ENCODE data around the gene MGST2. TPM values are rescaled to one million over a fixed set of nuclear protein-coding genes. Genes with fewer than 3 reads are reported as not detected.
A peak's percentile ranks its signal among the peaks of the same experiment; 100 is the strongest.

The MGST2 gene
- total RNA-seq, 2 experiments from 2014 or later: 8.7 to 10.1 TPM

DNA sequence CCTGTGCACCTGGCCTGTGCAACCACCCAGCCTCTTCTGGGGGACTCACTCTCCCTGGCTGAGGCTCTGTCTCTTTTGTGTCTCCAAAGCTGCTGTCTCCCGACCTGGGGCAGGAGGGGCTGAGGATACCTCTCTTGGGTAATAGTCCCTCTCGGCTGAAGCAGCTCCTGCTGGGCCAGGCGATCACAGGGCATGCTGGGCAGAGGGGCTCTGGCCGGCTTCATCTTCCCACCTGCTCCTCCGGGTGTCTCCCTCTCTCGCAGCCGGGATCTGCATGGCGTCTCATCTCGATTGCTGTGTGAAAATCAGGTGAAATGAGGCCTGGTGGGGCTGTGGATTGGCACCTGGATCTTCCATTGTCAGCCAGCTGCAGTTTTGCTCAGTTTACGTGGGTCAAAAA lies 53.2 kb downstream of the MGST2 start:
- Mint-ChIP-seq H3K36me3 (no peaks in the 10 kb centered on the region), H3K27ac (no peak overlapping the region), H3K4me1 (ENCODE audit: low read depth) (no peaks in the 10 kb centered on the region), H3K27me3 (no peaks in the 10 kb centered on the region), H3K4me3 (no peak overlapping the region), H3K9me3 (no peaks in the 10 kb centered on the region)
- CTCF ChIA-PET: interaction anchor here (0.9 kb wide), 1 partner anchor 43 kb away, joined by 3 read pairs; no protein-coding TSS in a partner anchor
- DNase-seq: no peak
- intact Hi-C loops (cut with micrococcal nuclease): no loop called here
- POLR2A ChIA-PET: no interaction called here

- no peak overlapping the region for H3K27ac Mint-ChIP-seq
- H3K27me3 Mint-ChIP-seq: no peaks in the 10 kb centered on the region
- no peaks in the 10 kb centered on the region for H3K9me3 Mint-ChIP-seq
- ChIA-PET POLR2A (no interaction called here), CTCF (interaction anchor here (0.9 kb wide), 1 partner anchor 42 kb away, joined by 3 read pairs; no protein-coding TSS in a partner anchor)
- intact Hi-C loops (cut with micrococcal nuclease): no loop called here
- H3K4me3 Mint-ChIP-seq: no peak overlapping the region
- H3K36me3 Mint-ChIP-seq: no peaks in the 10 kb centered on the region
- H3K4me1 Mint-ChIP-seq (ENCODE audit: low read depth): no peaks in the 10 kb centered on the region
- DNase-seq: no peak
Observed at GRCh38 chr4:139719381-139720101, 53.9 kb downstream of the MGST2 start.

DNA sequence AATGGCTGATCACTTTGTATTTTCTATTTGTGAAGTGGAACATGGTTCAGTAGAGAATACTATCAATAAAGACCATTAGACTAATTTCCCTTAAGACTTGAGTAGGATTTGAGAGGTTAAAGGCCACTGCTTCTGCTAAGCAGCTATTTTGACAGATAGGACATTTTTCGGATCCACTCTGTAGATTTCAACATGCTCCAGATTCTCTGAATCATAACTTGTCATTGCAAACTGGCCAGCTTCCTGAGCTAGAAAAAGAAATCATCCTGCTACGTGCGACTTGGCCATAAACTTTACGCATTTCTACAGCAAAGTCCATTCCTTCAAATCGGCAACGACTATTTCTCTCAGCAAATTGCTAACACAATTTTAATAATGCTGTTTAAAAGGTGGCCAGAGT lies 55.2 kb downstream of the MGST2 start:
- H3K4me1 Mint-ChIP-seq (ENCODE audit: low read depth): no peaks in the 10 kb centered on the region
- POLR2A ChIA-PET: no interaction called here
- H3K27ac Mint-ChIP-seq: no peak overlapping the region

DNA sequence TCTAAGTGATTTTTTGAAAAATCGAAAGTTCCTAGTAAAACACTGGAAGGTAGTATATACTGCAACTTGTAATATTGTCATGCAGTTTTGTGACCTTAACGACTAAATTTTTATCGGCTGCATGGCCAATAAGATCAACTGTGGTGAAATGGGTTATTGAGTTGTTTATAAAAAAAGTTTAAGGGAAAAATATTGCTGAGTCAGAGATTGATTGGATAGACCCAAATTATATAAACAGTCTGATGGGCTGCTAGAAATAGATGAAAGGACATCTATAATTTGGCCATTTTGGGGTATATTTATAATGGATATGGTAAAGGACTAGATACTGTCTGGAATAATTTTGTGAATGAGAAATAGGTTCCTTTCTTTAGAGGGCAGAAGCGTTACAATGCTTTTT lies 56.2 kb downstream of the MGST2 start:
- no peak overlapping the region for H3K4me3 Mint-ChIP-seq
- no peak overlapping the region for H3K27ac Mint-ChIP-seq
- ChIA-PET CTCF (no interaction called here), POLR2A (no interaction called here)
- no peaks in the 10 kb centered on the region for H3K27me3 Mint-ChIP-seq
- no peaks in the 10 kb centered on the region for H3K9me3 Mint-ChIP-seq
- intact Hi-C loops (cut with micrococcal nuclease): no loop called here
- H3K36me3 Mint-ChIP-seq: no peaks in the 10 kb centered on the region
- no peak for DNase-seq
- no peaks in the 10 kb centered on the region for H3K4me1 Mint-ChIP-seq (ENCODE audit: low read depth)

More for the DNA sequence above, 55.2 kb downstream of the MGST2 start:
- Mint-ChIP-seq H3K27me3 (no peaks in the 10 kb centered on the region), H3K9me3 (no peaks in the 10 kb centered on the region), H3K4me3 (no peak overlapping the region), H3K36me3 (no peaks in the 10 kb centered on the region)
- intact Hi-C loops (cut with micrococcal nuclease): no loop called here
- CTCF ChIA-PET: no interaction called here
- DNase-seq: no peak

- CTCF ChIA-PET: no interaction called here
Observed at GRCh38 chr4:139725236-139725635, 59.6 kb downstream of the MGST2 start.

DNA sequence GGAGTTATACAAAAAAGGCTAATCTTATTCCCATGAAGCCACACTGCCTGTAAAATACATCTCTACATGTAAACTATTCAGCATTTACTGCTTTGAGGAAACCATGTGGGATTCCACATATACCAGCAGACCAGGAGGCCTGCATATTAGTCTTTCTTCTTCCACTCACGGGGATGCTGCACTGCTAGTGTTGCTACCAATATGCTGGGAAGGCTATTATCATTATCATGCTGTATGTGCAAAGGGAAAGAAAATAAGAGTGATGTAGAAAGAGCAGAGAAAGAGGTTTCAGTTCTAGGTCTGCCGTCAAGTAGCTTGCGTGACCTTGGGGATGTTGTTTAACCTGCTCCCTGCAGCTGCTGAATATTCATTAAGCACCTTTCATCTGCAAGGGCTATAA lies 61.0 kb downstream of the MGST2 start:
- CTCF ChIA-PET: interaction anchor here (1.0 kb wide), 1 partner anchor 10 kb away, joined by 3 read pairs; no protein-coding TSS in a partner anchor
- POLR2A ChIA-PET: no interaction called here
- H3K9me3 Mint-ChIP-seq: no peaks in the 10 kb centered on the region
- no peaks in the 10 kb centered on the region for H3K4me1 Mint-ChIP-seq (ENCODE audit: low read depth)
- H3K4me3 Mint-ChIP-seq: no peak overlapping the region
- no peak overlapping the region for H3K27ac Mint-ChIP-seq
- DNase-seq: no peak
- peaks cover 2% of the 10 kb centered on the region for H3K27me3 Mint-ChIP-seq
- no peaks in the 10 kb centered on the region for H3K36me3 Mint-ChIP-seq
- intact Hi-C loops (cut with micrococcal nuclease): no loop called here

More at GRCh38 chr4:139725236-139725635, 59.6 kb downstream of the MGST2 start:
- H3K9me3 Mint-ChIP-seq: no peaks in the 10 kb centered on the region
- no peaks in the 10 kb centered on the region for H3K4me1 Mint-ChIP-seq (ENCODE audit: low read depth)
- H3K27me3 Mint-ChIP-seq: peaks cover 2% of the 10 kb centered on the region
- H3K27ac Mint-ChIP-seq: no peak overlapping the region
- intact Hi-C loops (cut with micrococcal nuclease): no loop called here
- no peaks in the 10 kb centered on the region for H3K36me3 Mint-ChIP-seq
- POLR2A ChIA-PET: no interaction called here
- DNase-seq: no peak
- no peak overlapping the region for H3K4me3 Mint-ChIP-seq

GRCh38 chr4:139728146-139728545 lies 62.5 kb downstream of the MGST2 start:
- ChIA-PET CTCF (interaction anchor here (1.2 kb wide), 1 partner anchor 525 kb away, joined by 4 read pairs; no protein-coding TSS in a partner anchor), POLR2A (no interaction called here)
- peaks cover 7% of the 10 kb centered on the region for H3K27me3 Mint-ChIP-seq
- no peaks in the 10 kb centered on the region for H3K4me1 Mint-ChIP-seq (ENCODE audit: low read depth)
- no peak overlapping the region for H3K4me3 Mint-ChIP-seq
- intact Hi-C loops (cut with micrococcal nuclease): no loop called here
- no peaks in the 10 kb centered on the region for H3K9me3 Mint-ChIP-seq
- no peaks in the 10 kb centered on the region for H3K36me3 Mint-ChIP-seq
- no peak overlapping the region for H3K27ac Mint-ChIP-seq
- DNase-seq: no peak

DNA sequence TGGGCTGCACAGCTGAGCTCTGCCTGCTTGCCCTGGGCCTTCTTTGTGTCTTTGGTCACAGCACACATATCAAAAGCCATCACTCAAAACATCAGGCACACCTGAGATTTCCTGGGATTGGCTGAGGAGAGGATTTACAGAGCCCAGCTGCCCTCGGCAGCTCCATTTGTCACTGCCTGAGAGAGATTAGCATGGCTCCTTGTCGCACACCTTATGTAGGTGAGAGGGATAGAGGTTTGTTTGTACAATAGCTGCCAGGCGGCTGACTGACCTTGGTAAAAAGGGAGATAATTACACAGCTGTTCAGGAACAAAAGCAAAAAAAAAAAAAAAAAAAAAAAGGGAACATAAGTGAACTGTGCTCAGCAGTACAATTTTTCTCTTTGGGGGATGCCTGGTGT lies 63.2 kb downstream of the MGST2 start:
- DNase-seq: no peak
- CTCF ChIA-PET: interaction anchor here (1.2 kb wide), 1 partner anchor 524 kb away, joined by 4 read pairs; no protein-coding TSS in a partner anchor
- Mint-ChIP-seq H3K4me3 (no peak overlapping the region), H3K9me3 (no peaks in the 10 kb centered on the region), H3K36me3 (no peaks in the 10 kb centered on the region), H3K27me3 (peaks cover 11% of the 10 kb centered on the region), H3K4me1 (ENCODE audit: low read depth) (no peaks in the 10 kb centered on the region), H3K27ac (no peak overlapping the region)
- intact Hi-C loops (cut with micrococcal nuclease): no loop called here
- POLR2A ChIA-PET: no interaction called here

GRCh38 chr4:139732991-139733570 lies 67.5 kb downstream of the MGST2 start:
- Mint-ChIP-seq H3K4me3 (no peak overlapping the region), H3K36me3 (no peaks in the 10 kb centered on the region), H3K27me3 (peaks cover 41% of the 10 kb centered on the region), H3K4me1 (ENCODE audit: low read depth) (peaks cover 16% of the 10 kb centered on the region), H3K9me3 (no peaks in the 10 kb centered on the region), H3K27ac (no peak overlapping the region)
- no peak for DNase-seq
- ChIA-PET CTCF (interaction anchor here (1.1 to 2.8 kb wide), 3 partner anchors 520 to 627 kb away, joined by 3 to 20 read pairs (median 5); no protein-coding TSS in a partner anchor), POLR2A (no interaction called here)
- intact Hi-C loops (cut with micrococcal nuclease): loop anchor here (5.0 to 10.0 kb wide), 2 partner anchors 519 to 642 kb away; partner anchors contain the start of gene SCOC

DNA sequence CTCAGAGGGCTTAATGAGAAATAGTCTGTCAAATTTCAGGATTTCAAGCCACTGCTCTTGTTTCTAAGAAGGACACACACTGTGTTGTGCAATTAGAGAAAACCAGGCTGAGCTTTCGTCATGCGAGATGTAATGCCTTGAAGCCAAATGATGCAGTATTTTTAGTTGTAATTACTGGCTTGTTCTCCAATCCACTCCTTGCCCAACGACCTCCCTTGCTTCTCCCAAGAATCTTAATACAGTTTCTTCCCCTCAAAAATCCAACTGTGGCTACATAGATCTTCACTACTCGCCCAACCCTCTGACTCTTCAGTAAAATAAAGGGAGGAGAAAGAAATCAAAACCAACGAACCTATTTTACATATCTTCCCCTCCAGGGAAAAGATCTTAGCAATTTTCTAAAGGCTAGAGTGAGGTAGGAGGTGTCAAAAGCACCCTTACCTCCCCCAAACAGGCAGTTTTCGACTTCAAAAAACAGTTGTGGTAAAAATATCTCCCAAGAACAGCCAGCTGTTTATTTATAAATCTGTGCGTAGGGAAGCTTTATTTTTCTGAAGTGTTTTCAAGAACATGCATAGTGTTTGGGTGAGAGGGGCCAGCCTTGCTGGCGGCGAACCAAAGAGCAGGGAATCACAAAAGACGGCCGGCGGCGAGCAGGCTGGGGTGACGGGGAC lies 68.7 kb downstream of the MGST2 start:
- H3K9me3 Mint-ChIP-seq: no peaks in the 10 kb centered on the region
- DNase-seq: no peak
- H3K4me3 Mint-ChIP-seq: peak overlapping the region; percentile 46
- ChIA-PET CTCF (interaction anchor here (0.5 to 2.8 kb wide), 8 partner anchors 9 to 626 kb away, joined by 3 to 20 read pairs (median 3); no protein-coding TSS in a partner anchor), POLR2A (interaction anchor here (0.6 kb wide), 2 partner anchors 300 to 311 kb away, joined by 3 read pairs; no protein-coding TSS in a partner anchor)
- peaks cover 16% of the 10 kb centered on the region for H3K4me1 Mint-ChIP-seq (ENCODE audit: low read depth)
- intact Hi-C loops (cut with micrococcal nuclease): loop anchor here (1.0 to 10.0 kb wide), 3 partner anchors 316 to 640 kb away; partner anchors contain the start of gene SCOC
- H3K27me3 Mint-ChIP-seq: peaks cover 40% of the 10 kb centered on the region
- H3K27ac Mint-ChIP-seq: no peak overlapping the region
- no peaks in the 10 kb centered on the region for H3K36me3 Mint-ChIP-seq

GRCh38 chr4:139734875-139735380 lies 69.3 kb downstream of the MGST2 start:
- CTCF ChIA-PET: interaction anchor here (0.8 to 2.8 kb wide), 6 partner anchors 9 to 625 kb away, joined by 3 to 20 read pairs (median 3); no protein-coding TSS in a partner anchor
- Mint-ChIP-seq H3K4me1 (ENCODE audit: low read depth) (peaks cover 16% of the 10 kb centered on the region), H3K4me3 (peak overlapping the region; percentile 46), H3K27me3 (peaks cover 40% of the 10 kb centered on the region), H3K27ac (no peak overlapping the region), H3K36me3 (no peaks in the 10 kb centered on the region), H3K9me3 (no peaks in the 10 kb centered on the region)
- intact Hi-C loops (cut with micrococcal nuclease): loop anchor here (1.0 to 10.0 kb wide), 6 partner anchors 78 to 640 kb away; partner anchors contain the start of genes MAML3 and SCOC
- POLR2A ChIA-PET: interaction anchor here (0.6 kb wide), 2 partner anchors 301 to 312 kb away, joined by 3 read pairs; no protein-coding TSS in a partner anchor
- peak; percentile 73 for DNase-seq

Data from activated CD4-positive, alpha-beta memory T cell treated with anti-CD3 and anti-CD28 coated beads for 36 hours (primary cell).